Heart left ventricle (tissue), 13 donors: ENCODE measurements around the gene WNT11.

Experiments
- CTCF ChIP-seq, 12 donors: fragments of 200-600 bp; sonication (generic) in 4 of 12; IDR thresholded peaks; one replicate each; pipeline versions ENCODE4 v1.5.0 to v1.8.0; 2018 to 2022; ENCODE audit warnings: antibody characterized with exemption in 12 of 12, mild to moderate bottlenecking in 5 of 12
- POLR2A ChIP-seq, 2 donors: fragments of 450-650 bp; IDR thresholded peaks; one replicate each; pipeline ENCODE4 v1.6.1; 2017; ENCODE audit warnings: antibody characterized with exemption in 2 of 2, mild to moderate bottlenecking in 2 of 2, moderate library complexity in 2 of 2
- donor health status: ischemic (EF 13 %, LVEDD 7.1; RV severe dilation, severe dysfunction).
- donor health status: DM: no; HTN: yes; CAD: no.
- donor health status: DM: no; HTN: no; CAD: no.
- donor health status: ischemic (EF 25% LVEDD 6.9; RV normal size, moderate dysfunction).
- donor health status: ischemic (EF 25% LVEDD 5.7; RV mildly dilated, moderate dysfunction).
- donor health status: ischemic (EF 35%, LVEDD 5.7; RV mildly dilated, moderate dysfunction).
- donor health status: nonischemic (EF 11% LVEDD 7.7; RV severe dilation, severe dysfunction).
- donor health status: DM: yes; HTN: yes; CAD: no.
- donor health status: PGD.
- donor health status: ischemic (EF 29% LVEDD 5.4; RV normal size, mild dysfunction).
- donor health status: nonischemic (EF 23%, LVEDD 6.1; RV moderate dilation, normal function).

GRCh38 chr11:76141901-76142588 lies 64.3 kb downstream of the WNT11 start:
- TF ChIP-seq POLR2A (IDR thresholded peaks at IDR 0.05) = no peak
- TF ChIP-seq CTCF (IDR thresholded peaks at IDR 0.05) = no peak
